ENCODE measurements around the gene NTM. TPM values are rescaled to one million over a fixed set of nuclear protein-coding genes. Genes with fewer than 3 reads are reported as not detected.

Gene NTM
- polyA plus RNA-seq, 5 donors = 14.0 to 30.1 (median 23.9) TPM

DNA sequence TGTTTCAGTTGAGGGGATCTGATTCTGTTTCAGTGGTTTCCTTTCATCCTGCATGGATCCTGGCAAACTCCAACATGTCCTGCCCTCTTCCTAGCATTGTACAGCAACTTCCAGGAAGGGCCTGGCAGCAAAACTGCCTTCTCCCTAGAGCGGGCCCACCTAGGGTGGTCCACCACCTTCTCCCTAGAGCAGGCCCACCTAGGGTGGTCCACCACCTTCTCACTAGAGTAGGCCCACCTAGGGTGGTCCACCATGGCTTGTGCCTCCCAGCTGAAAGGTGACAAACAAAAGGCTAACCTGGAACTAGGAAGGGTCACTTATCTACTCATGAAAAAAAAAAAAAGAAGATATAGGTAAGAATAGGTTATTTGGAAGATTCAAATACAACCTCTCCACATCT is 92.2 kb downstream of the NTM start:
- no peak for DNase-seq

DNA sequence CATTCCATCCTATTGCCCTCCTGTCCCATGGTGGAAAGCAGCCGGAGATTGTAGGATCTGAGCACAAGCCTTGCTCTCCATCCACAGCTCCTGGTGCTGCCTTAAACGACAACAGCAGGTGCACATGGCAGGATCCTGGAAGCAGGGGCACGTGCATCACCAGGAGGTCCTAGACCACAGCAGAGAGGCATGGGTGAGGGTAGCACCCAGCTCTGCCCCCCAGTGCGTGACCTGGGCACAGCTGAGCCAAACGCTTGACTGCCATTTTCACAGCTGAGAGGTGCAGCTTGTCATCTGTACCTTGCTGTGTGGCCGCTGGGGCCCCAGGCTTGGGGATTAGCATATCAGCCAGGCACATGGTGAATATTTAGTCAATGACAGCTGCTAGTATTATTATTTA is 92.7 kb downstream of the NTM start:
- DNase-seq = no peak

DNA sequence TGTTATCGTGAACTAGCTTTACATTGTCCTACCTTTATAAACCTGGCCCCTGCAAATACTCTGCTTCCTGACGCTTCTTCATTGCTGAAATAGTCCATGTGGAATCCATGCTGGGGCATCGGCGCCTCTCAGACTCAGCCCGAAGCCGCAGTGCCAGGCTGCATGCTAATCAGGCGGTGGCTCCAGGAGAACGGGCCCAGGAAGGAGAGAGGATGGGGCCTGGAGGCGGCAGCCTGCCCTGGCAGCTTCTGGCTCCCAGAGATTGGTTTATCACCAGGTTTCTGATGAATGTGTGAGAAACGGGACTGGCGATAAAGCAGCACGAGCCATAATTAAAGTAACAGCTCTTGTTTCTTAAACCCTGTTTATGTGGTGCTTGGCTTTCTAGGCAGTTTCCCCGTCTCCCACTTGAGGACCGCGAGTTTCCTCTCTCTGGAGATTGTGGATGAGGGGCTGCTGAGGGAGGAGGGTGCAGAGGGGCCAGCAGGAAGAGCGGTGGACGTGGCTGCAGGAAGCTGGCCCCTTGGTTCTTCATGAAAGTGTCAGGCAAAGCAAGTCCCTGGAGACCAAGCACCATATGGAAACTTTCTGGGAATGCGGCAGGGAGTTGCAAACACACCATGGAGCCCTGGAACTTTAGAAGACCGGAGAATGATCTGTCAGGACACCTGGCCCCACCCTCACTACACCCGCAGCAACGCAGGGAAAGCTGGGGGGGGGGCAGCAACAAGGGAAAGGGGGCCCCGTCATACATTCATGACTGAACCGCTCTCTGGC is 93.4 kb downstream of the NTM start:
- DNase-seq = no peak

DNA sequence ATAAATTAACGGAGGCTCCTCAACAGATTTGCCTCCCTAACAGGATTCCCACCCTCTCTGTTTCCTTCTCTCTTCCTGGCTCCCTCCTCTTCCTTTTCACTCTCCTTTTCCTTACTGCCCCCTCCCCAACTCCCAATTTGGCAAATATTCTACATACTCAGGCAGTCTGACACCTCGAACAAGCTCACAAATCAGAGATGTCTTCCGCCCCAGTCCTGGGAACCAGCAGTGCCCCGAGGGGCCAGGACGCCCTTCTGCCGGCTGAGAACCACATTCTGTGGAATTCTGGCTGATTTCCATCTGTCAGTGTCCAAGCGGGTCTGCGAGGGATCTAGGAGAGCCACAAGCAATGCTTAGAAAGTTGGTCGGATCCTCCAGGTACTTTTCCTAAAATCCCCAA is 94.0 kb downstream of the NTM start:
- DNase-seq = no peak

DNA sequence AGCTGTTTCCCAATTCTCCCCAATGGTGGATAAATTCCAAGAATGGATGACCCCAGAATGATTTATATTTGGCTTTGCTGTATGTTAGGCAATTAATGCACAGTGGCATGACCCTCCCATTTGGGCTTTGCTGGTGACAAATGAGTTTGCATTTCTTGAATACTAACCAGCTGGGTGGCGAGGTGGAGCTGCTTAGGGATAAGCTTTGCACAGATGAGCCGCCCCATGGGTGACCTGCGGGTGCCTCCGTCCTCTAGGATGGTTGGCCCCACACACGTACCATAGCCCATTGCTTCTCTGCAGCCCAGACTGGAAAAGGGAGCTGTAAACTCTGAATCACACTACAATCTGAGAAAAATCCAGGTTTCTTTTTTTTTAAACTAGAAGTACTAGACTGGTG is 94.6 kb downstream of the NTM start:
- DNase-seq = no peak

DNA sequence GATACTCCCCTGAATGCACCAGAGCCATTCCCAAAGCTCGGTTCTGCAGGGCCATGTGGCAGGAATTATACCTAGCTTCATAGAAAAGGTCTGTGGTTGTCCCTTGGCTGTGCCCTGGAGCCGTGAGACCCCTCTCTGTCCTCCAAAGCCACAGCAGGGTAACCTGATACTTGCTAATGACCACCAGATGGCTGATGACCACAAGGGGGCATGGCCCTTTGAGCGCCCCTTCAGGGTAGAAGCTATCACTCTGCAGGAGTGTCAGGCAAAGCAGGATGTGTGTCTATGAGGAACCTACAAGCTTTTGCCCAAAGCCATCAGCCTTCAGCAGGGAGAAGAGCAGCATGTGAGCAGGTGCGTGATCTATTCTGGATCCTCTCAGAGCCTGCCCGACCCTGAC is 95.3 kb downstream of the NTM start:
- DNase-seq = no peak

DNA sequence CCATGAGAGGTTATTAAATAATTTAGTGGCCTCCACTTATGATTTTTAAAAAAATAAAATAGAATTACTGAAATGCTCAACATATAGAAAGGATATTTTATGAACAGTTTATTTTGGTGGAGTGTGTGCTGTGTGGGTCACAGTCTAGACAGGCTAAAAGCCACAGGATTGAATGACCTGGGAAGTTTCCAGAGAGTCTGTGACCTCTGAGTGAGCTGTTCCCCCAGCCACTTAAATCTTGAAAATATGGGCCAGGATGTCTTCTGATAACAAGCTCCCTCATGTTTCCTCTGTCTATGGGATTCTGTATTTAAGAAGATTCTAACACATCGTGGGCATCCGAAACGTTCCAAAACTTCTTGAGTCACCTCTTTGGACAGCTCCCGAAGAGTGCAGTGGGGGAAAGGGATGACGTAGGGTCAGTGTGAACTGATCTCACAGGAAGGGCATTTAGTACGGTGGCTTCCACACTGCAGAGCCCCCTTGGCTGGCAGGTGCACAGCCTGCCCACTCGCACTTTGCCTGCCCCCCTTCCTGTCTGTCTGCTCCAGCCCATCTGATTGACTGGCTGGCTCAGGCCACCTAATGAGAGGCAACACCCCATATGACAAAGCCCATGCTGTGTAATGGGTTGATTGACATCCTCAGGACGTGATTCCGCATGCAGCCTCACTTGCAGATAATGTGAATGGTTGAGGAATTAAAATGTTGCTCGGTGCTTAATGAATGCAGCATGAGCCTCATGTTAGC is 97.4 kb downstream of the NTM start:
- no peak for DNase-seq

DNA sequence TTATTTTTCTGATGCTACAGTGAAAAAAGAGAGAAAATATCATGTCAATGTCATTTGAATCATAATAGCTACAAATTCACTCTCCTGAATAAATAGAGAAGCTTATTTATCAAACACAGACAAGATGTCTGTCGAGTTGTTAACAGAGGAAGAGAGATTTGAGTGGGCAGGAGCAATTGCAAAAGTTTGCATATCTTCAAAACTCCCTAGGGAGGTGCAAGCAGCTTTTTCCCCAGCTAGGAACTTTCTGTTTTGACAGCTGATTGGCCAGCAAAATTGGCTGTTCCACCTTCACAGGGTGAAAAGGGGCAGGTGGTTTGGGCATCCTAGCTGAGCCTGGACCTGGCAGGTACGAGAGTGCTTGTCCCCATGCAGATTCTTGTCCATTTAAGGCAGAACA is 98.2 kb downstream of the NTM start:
- no peak for DNase-seq

DNA sequence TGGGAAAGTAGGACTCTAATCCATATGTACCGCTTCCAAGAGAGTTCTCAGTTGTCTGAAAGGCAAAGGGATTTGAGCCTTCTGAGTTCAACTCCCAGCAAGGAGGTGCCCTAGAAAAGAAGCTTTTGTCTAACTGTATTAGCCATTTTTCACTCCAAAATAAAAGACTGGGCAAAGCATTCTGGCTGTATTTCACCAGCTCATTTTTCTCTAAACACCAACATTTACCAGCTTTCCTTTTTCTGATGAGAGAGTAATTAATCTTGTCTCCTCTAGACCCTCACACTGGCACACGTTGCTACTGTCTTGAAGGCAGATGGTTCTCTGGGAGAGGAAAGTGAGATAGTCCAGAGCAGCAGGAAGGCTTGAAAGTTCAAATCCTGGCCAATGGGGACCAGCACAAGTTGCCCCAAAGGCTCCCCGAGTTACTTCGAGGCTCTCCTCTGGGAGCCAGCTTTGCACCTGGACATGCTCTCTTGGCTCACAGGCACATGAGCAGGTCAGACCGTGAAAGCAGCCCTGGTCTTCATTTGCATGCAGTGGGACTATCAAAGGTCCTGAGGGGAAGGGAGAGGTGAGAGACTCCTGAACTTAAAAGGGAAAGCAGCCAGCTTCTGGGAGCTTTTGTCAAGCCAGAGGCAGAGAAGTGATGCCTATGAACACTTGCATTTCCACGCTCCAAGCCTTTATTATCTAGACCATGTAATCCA is 100.0 kb downstream of the NTM start:
- DNase-seq = no peak

DNA sequence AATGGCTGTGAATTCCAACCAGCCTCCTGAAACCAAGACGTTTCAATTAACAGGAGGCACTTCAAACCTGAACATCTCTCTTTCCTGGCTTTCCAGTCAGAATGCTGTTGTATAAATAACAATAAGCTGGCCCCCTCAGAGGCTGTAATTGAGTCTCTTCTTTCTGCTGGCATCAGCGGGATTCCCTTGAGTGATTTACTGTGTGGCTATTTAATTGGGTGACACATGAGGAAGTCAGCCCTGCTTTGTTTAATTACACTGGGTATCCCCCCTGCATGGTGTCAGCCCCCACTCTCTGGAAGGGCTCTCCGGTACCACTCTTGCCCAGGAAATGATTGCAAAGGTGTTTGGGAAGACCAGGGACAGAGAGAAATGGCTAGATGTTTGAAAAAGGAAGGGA is 101.6 kb downstream of the NTM start:
- no peak for DNase-seq

DNA sequence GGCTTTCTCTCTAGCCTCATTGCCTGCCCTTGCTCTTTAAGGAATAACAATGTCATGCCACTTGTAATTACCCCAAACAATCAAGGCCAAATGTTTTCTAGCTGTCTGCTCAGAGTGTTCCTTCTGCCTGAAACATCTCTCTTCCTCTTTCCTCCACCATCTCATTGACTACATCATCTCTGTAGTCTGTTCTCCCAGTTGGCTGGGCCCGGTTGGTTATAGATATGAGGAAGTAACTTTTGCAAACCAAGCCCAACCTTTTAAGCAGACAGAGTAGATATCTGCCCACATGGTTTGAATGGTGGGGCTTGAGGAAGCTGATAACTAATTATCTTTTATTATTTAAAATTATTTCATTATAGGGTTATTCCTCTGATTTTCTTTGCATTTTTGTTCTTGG is 104.5 kb downstream of the NTM start:
- no peak for DNase-seq

DNA sequence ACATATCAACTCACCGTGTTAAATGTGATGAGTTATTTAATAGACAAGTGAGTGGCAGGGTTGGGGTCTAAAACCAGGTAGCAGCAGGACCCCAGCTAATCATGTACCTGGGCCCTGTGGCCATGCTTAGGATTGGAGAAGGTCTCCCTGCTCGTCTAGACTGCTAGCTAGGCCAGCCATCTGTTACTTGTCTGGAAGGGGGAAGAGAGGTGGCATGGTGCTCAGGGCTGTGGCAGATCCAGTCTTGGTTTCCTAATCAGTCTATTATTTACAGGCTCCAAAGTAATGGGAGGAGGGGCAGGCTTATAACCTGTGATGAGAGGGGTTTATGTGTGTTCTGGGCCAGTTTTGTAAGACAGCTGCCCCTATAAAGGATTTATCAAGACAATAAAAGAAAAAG is 105.9 kb downstream of the NTM start:
- DNase-seq = no peak

DNA sequence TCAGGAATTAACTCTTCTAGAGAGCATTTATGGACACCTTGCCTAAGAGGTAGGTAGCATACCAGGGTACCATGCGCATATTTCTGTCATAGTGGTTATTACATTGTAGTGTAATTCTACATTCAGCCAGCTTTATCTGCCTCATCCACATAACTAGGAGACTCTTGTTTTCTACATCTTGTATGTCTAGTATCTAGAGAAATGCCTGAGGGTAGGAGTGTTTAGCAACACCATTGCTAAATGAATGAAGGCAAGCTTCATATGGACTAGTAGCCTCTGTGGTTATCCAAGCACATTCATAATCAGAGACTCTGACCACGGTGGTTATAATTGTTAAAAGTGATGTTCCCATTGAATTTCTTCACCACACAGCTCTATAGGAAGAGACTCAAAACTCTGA is 107.9 kb downstream of the NTM start:
- DNase-seq = no peak

DNA sequence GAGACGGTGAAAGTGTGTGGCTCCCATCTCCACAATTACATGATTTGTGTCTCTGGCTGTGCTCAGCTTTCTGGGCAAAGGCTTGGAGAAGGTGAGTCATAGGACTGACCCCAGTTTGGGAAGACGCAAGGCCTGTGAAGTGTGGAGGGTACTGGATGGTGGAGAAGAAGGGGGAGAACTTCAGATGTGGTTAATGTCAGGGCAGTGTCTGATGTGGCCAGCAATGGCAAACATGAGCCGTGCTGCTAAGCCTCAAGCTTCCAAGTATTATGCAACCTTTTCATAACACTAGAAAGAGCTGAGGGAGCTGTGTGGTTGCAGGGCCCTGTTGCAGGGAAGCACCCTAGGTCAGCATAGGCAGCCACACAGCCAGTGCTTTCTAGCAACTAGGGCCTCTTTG is 110.9 kb downstream of the NTM start:
- no peak for DNase-seq

DNA sequence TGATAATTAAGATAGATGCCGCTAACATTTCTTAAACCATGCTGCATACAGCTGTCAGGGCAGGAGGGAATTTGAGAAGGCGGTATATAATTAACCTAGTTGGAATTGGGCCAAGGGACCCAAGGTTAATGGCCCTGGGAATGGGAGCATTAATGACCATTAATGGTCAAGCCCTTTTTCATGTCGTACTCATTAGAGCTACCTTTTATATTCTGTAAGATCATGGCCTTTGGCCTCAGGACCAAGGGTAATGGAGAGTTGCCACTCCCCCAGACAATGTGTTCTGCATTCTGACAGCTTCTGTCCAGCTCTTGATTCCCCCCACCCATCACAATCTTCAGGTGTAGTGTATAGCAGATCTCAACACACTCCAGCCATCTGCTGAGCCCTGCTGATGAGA is 111.6 kb downstream of the NTM start:
- no peak for DNase-seq

DNA sequence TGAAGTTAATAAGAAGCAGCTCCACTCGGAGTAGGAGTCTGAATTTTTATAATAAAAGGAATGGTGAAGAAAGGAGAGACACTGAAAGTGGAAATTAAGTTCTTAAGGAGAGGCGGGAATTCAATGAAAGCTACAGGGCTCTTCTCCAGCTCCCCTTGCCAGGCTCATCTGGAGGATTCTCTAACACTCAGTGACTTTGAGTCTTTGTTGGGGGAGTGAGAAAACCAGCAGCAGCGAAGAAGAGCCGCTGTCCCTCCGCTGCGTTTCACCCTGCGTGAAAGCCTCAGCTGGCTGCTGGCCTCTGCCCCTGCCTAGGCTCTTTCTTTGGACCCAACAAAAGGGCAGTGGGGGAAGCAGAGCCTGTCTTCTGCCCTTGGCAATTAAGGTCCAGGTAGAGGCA is 113.0 kb downstream of the NTM start:
- DNase-seq = no peak

DNA sequence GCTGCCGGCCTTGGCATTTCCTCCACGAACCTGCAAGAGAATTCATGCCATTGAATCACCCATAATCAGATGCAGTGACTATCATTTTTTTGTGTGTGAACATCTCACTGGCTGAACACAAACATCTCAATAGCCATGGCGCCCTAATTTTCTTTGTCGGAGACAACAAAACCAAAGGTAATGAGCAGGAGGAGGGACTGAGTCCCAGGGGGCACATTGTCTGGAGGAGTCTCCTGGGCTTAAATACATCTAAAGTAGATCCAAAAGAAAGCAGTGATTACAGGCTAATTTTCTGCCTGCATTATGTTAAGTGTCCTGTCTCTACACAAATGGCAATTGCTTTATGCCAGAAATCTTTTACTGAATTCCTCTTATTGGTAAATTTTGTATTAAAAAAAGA is 113.5 kb downstream of the NTM start:
- DNase-seq = no peak

DNA sequence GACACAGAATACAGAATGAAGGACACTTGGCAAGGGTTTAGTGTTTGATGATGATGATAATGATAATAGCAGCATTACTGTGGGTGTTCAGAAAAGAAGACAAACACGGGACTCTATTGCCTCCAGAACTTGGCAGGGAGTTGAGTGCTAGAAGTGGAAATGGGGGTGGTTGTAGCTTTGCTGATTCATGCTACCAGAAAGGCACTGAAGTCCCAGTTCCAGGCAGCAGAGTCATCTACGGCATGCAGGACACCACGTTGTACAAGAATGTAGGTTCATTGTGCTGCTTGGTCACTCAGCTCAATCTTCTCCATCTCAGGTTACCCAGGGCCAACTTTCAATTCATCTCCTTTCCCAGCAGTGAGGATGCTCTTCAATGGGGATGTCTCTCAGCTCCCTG is 115.7 kb downstream of the NTM start:
- no peak for DNase-seq

DNA sequence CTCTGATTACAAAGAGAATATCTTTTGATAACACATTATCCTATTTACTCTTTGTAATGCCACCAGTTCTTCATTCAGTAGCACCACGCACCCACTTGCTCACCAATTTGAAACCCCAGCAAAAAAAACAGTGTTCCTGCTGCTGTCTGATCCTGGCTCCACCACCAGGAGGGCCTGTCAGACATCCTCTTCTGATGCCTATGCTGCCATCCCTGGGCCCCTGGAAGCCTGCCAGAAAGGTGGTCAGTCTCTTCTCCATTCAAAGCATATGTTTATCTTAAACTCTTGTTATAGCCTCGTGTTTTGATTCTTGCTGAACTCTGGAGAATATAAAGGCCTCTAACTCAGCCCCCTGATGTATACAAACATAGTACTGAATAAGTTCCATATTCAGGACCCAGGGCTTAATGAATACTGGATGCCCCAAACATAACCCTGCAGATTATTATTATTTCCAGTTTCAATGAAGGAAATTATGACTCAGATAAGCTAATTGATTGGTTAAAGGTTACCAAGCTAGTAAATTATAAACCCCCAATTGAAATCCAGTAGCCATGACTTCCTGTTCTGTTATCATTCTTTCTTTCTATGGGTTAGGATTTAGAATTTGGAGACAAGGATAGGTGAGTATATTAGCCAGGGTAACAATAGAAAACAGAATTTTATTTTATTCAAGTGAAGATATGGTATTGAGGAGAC is 116.7 kb downstream of the NTM start:
- no peak for DNase-seq

DNA sequence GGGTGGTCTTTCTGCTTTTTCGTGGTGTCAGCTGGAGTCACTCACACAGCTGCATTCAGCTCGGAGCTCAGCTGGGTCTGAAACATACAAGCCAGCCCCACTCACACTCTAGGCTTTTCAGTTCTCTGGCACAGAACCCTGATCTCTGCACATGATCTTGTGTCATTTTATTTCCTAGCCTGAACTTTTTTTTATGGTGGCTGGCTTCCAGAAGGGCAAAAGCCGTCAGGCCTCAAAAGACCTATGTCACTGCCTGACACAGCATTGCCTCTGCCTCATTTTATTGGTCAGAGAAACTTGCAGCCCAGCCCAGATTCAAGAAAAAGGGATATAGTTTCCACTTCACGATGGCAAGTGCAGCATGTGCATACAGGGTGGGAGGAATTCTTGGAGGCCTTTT is 117.8 kb downstream of the NTM start:
- no peak for DNase-seq

DNA sequence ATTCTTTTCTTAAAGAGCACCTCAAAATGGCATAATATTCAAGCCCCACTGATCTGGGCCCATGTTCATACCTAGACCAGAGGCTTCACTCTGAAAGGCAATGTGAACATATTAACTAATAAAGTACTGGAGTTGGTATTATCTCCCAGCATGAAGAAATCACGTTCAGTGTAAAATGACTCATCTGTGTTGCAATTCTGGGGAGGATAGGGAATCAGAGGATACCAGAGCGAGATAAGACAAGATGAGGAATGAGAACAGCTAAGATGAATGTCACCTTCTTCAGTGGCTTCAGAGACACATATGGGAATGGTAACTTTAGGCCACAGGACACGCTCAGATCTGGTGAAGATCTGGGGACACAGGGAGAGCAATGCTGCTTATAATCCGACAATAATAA is 121.1 kb downstream of the NTM start:
- DNase-seq = no peak

DNA sequence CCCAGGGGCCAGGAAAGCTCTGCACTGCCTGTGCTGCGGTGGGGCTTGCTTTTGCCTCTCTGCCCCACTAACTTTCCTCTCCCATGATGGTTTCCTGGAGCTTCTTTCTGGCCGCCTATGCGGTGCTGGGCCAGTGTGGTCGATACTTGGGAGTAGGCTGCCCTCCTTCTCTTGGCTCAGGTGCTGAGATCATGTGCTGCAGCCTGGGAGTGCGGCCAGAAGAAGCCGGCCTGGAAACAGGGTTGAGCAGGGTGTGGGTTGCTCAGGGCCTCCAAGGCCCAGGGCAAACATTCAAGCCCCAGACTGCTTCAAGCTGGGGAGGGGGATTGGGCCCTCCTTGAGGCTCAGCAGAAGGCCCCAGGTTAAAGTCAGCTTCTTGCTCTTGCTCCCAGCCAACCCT is 125.0 kb downstream of the NTM start:
- no peak for DNase-seq

Data from right lung (tissue), 5 donors.